ENCODE measurements around the gene ZMIZ1. TPM values are rescaled to one million over a fixed set of nuclear protein-coding genes. Genes with fewer than 3 reads are reported as not detected.

The ZMIZ1 gene
- total and polyA plus RNA-seq, 12 donors = 6.6 to 113 (median 55.1) TPM

GRCh38 chr10:79142522-79143309 is 74.0 kb downstream of the ZMIZ1 start:
- Histone ChIP-seq H3K4me3 (no peak overlapping the region), H3K9me3 (replicated peaks in 1 of 3) (no peaks in the 10 kb centered on the region), H3K4me1 (replicated peaks in 1 of 2) (peaks cover 59 to 79% of the 10 kb centered on the region in 2 donors), H3K27me3 (no peaks in the 10 kb centered on the region), H3K36me3 (replicated peaks in 1 of 2) (peaks cover 0 to 21% of the 10 kb centered on the region in 2 donors), H3K27ac (peak overlapping the region in 3 of 5 donors; percentile 67 to 89 (median 76))
- no peak for TF ChIP-seq CTCF (IDR thresholded peaks at IDR 0.05)
- TF ChIP-seq POLR2A (IDR thresholded peaks at IDR 0.05) = no peak
- WGBS, 4 donors = 81 to 88% (median 87%) methylated on average over 13 of the region's 13 CpGs
- intact Hi-C loops (cut with DNase I) = no loop called here
- DNase-seq = no peak

- no peaks in the 10 kb centered on the region for H3K27me3 ChIP-seq
- no peaks in the 10 kb centered on the region for H3K9me3 ChIP-seq (replicated peaks in 1 of 3)
- DNase-seq = no peak
- intact Hi-C loops (cut with DNase I) = no loop called here
- peaks cover 0 to 21% of the 10 kb centered on the region in 2 donors for H3K36me3 ChIP-seq (replicated peaks in 1 of 2)
- 92 to 95% (median 94%) methylated on average over 11 of the region's 11 CpGs for WGBS, 4 donors
- TF ChIP-seq CTCF (IDR thresholded peaks at IDR 0.05) (no peak), POLR2A (IDR thresholded peaks at IDR 0.05) (no peak)
- peaks cover 64 to 79% of the 10 kb centered on the region in 2 donors for H3K4me1 ChIP-seq (replicated peaks in 1 of 2)
- no peak overlapping the region for H3K4me3 ChIP-seq
- H3K27ac ChIP-seq = peak overlapping the region in 3 of 5 donors; percentile 89 to 96 (median 95)
These were observed 75.1 kb downstream of the ZMIZ1 start for GRCh38 chr10:79143879-79144278.

GRCh38 chr10:79144351-79145173 is 75.8 kb downstream of the ZMIZ1 start:
- H3K4me3 ChIP-seq = no peak overlapping the region
- intact Hi-C loops (cut with DNase I) = no loop called here
- peaks cover 64 to 79% of the 10 kb centered on the region in 2 donors for H3K4me1 ChIP-seq (replicated peaks in 1 of 2)
- no peaks in the 10 kb centered on the region for H3K27me3 ChIP-seq
- TF ChIP-seq CTCF (IDR thresholded peaks at IDR 0.05) (no peak), POLR2A (IDR thresholded peaks at IDR 0.05) (no peak)
- H3K27ac ChIP-seq = peak overlapping the region in 4 of 5 donors; percentile 16 to 96 (median 92)
- no peaks in the 10 kb centered on the region for H3K9me3 ChIP-seq (replicated peaks in 1 of 3)
- WGBS, 4 donors = 44 to 55% (median 53%) methylated on average over 10 to 12 of the region's 12 CpGs
- DNase-seq = no peak
- peaks cover 0 to 21% of the 10 kb centered on the region in 2 donors for H3K36me3 ChIP-seq (replicated peaks in 1 of 2)

- Histone ChIP-seq H3K4me3 (no peak overlapping the region), H3K9me3 (replicated peaks in 1 of 3) (no peaks in the 10 kb centered on the region), H3K4me1 (replicated peaks in 1 of 2) (peaks cover 68 to 81% of the 10 kb centered on the region in 2 donors), H3K36me3 (replicated peaks in 1 of 2) (peaks cover 0 to 21% of the 10 kb centered on the region in 2 donors), H3K27ac (peak overlapping the region in 4 of 5 donors; percentile 16 to 96 (median 92)), H3K27me3 (no peaks in the 10 kb centered on the region)
- WGBS, 4 donors = 77 to 89% (median 81%) methylated on average over 5 of the region's 5 CpGs
- no peak for DNase-seq
- TF ChIP-seq POLR2A (IDR thresholded peaks at IDR 0.05) (no peak), CTCF (IDR thresholded peaks at IDR 0.05) (no peak)
- intact Hi-C loops (cut with DNase I) = no loop called here
These were observed 76.4 kb downstream of the ZMIZ1 start for GRCh38 chr10:79145174-79145483.

All from adrenal gland (tissue), 12 donors.